HCT116 (cell line): ENCODE measurements around the gene PLCB4. TPM values are rescaled to one million over a fixed set of nuclear protein-coding genes. Genes with fewer than 3 reads are reported as not detected.

ENCODE experiments used
- ATAC-seq: fragments of 200-7000 bp; cut with Tn5 transposase; 2 replicates; pipeline ENCODE4 v1.9.1; 2020; ENCODE audit warnings: mild to moderate bottlenecking, moderate library complexity
- BruUV-seq: library from RNA; stranded (reverse); fragments of 400-500 nt; replicated peaks from 2 replicates; lab custom pipeline; 2021; lab: Mats Ljungman, UMichigan
- CTCF ChIA-PET: fragments of 300-600 bp; sonication (Branson Sonifier 250); formaldehyde crosslinking; loops from one replicate; lab custom pipeline; 2021; ENCODE audit warnings: antibody characterized with exemption; lab: Charles Lee
- POLR2A ChIA-PET: fragments of 300-600, 350-600 bp; sonication (Branson Sonifier 250); formaldehyde crosslinking; loops from one replicate; lab custom pipeline; 2021; ENCODE audit warnings: antibody characterized with exemption; lab: Charles Lee
- RAD21 ChIA-PET, 2 experiments: fragments of 300-600 bp; sonication (Branson Sonifier 250); formaldehyde crosslinking; loops; one replicate each; lab custom pipeline; 2023; ENCODE audit warnings: low total read pairs in 2 of 2; ENCODE audit not compliant: uncharacterized antibody in 2 of 2, unreplicated experiment in 2 of 2, low non-redundant PET in 1 of 2; lab: Charles Lee
- DNase-seq: peaks from one replicate; pipeline ENCODE4 v3.0.0-alpha.2; 2010; ENCODE audit warnings: low read depth, low spot score
- H2AFZ ChIP-seq: fragments of 200-600 bp; shearing (Covaris generic), sonication (generic); 2 replicates; pipeline ENCODE4 v1.6.1; 2017; ENCODE audit warnings: low read depth, mixed run types, mixed read lengths, antibody characterized with exemption, low read length; ENCODE audit not compliant: poor library complexity, severe bottlenecking
- H3K27ac ChIP-seq: 2 replicates; pipeline ENCODE4 v1.5.1; 2012; ENCODE audit warnings: low read depth, low read length
- H3K27me3 ChIP-seq: fragments of 200-600 bp; sonication (generic); 2 replicates; pipeline ENCODE4 v1.6.1; 2016; ENCODE audit warnings: mixed run types, low read length, mixed read lengths; ENCODE audit not compliant: insufficient read depth
- H3K36me3 ChIP-seq, 2 experiments: fragments of 200-500 bp in 1 of 2; fragments of 200-600 bp in 1 of 2; sonication (Bioruptor generic) in 1 of 2; sonication (generic) in 1 of 2; 2 replicates each; pipeline versions ENCODE4 v1.5.1 to v1.6.1; 2014 to 2016; ENCODE audit warnings: low read length in 2 of 2, inconsistent platforms in 1 of 2, mixed read lengths in 1 of 2, mixed run types in 1 of 2; ENCODE audit not compliant: insufficient read depth in 2 of 2, control insufficient read depth in 1 of 2
- H3K4me1 ChIP-seq, 2 experiments: fragments of 200-600 bp in 1 of 2; sonication (generic) in 1 of 2; 2 replicates each; pipeline versions ENCODE4 v1.5.1 to v1.6.1; 2012 to 2017; ENCODE audit warnings: low read length in 2 of 2, inconsistent platforms in 1 of 2, mild to moderate bottlenecking in 1 of 2, mixed read lengths in 1 of 2, mixed run types in 1 of 2, moderate library complexity in 1 of 2; ENCODE audit not compliant: insufficient read depth in 2 of 2, control insufficient read depth in 1 of 2
- H3K4me2 ChIP-seq: fragments of 200-600 bp; sonication (generic); 2 replicates; pipeline ENCODE4 v1.6.1; 2017; ENCODE audit warnings: mixed run types, low read length, mixed read lengths
- H3K4me3 ChIP-seq, 2 experiments: fragments of 200-600 bp in 1 of 2; sonication (generic) in 1 of 2; replicated peaks in 1 of 2; 2 replicates each; pipeline ENCODE4 v1.5.1; 2011 to 2016; ENCODE audit warnings: low read length in 2 of 2, control low read depth in 1 of 2, low read depth in 1 of 2, mild to moderate bottlenecking in 1 of 2, mixed read lengths in 1 of 2, mixed run types in 1 of 2
- H3K79me2 ChIP-seq: fragments of 200-600 bp; sonication (generic); 2 replicates; pipeline ENCODE4 v1.6.1; 2017; ENCODE audit warnings: mild to moderate bottlenecking, mixed run types, low read length, moderate library complexity, mixed read lengths; ENCODE audit not compliant: insufficient read depth
- H3K9ac ChIP-seq: fragments of 200-600 bp; sonication (generic); 2 replicates; pipeline ENCODE4 v1.6.1; 2016; ENCODE audit warnings: low read length, mixed read lengths
- H3K9me2 ChIP-seq: fragments of 200-600 bp; sonication (generic), shearing (Covaris generic); 2 replicates; pipeline ENCODE4 v1.6.1; 2017; ENCODE audit warnings: mixed run types, mild to moderate bottlenecking, moderate library complexity; ENCODE audit not compliant: insufficient read depth
- H3K9me3 ChIP-seq, 2 experiments: fragments of 200-500 bp in 1 of 2; fragments of 200-600 bp in 1 of 2; sonication (Bioruptor generic) in 1 of 2; sonication (generic) in 1 of 2; 2 replicates each; pipeline ENCODE4 v1.6.1; 2014 to 2017; ENCODE audit warnings: low read length in 2 of 2, mixed read lengths in 2 of 2, inconsistent platforms in 1 of 2, low read depth in 1 of 2, mild to moderate bottlenecking in 1 of 2, mixed run types in 1 of 2, moderate library complexity in 1 of 2; ENCODE audit not compliant: control insufficient read depth in 1 of 2, insufficient read depth in 1 of 2
- H4K20me1 ChIP-seq: fragments of 200-600 bp; sonication (generic), shearing (Covaris generic); 2 replicates; pipeline ENCODE4 v1.6.1; 2017; ENCODE audit warnings: mixed run types, mild to moderate bottlenecking, moderate library complexity; ENCODE audit not compliant: insufficient read depth
- CBX3 ChIP-seq: IDR thresholded peaks from 2 replicates; pipeline ENCODE4 v1.6.1; 2012; ENCODE audit warnings: low read depth
- CEBPB ChIP-seq: IDR thresholded peaks from 2 replicates; pipeline ENCODE4 v1.6.1; 2012; ENCODE audit warnings: low read depth
- EGR1 ChIP-seq: IDR thresholded peaks from 2 replicates; pipeline ENCODE4 v1.6.1; 2012; ENCODE audit warnings: low read depth
- EZH2phosphoT487 ChIP-seq: fragments of 200-600 bp; IDR thresholded peaks from 2 replicates; pipeline ENCODE4 v1.6.1; 2018; ENCODE audit warnings: antibody characterized with exemption, borderline replicate concordance
- JUND ChIP-seq: IDR thresholded peaks from 2 replicates; pipeline ENCODE4 v1.6.1; 2012
- POLR2AphosphoS5 ChIP-seq: IDR thresholded peaks from 2 replicates; pipeline ENCODE4 v1.6.1; 2011; ENCODE audit warnings: mild to moderate bottlenecking, low read depth, low read length, moderate library complexity
- TCF7L2 ChIP-seq: IDR thresholded peaks from 2 replicates; pipeline ENCODE4 v1.7.0; 2011; ENCODE audit warnings: borderline replicate concordance, inconsistent platforms; ENCODE audit not compliant: insufficient read depth, insufficient read length; ENCODE audit errors: extremely low read depth
- intact Hi-C: fragments of 100-400 bp; cut with micrococcal nuclease; formaldehyde crosslinking; loops from 2 replicates; pipeline ENCODE4 v1.10.0; 2022
- total RNA-seq: library from RNA; stranded (reverse); gene quantifications from one replicate; pipeline ENCODE4 v1.2.1, GENCODE V29; 2021; ENCODE audit not compliant: unreplicated experiment
- TF ChIP-seq, protein P1 (sequence below): IDR thresholded peaks from 2 replicates; pipeline ENCODE4 v1.6.1; 2012; ENCODE audit warnings: low read depth

Gene PLCB4
- total RNA-seq, 1 experiment from 2014 or later, result 2.5 TPM

DNA sequence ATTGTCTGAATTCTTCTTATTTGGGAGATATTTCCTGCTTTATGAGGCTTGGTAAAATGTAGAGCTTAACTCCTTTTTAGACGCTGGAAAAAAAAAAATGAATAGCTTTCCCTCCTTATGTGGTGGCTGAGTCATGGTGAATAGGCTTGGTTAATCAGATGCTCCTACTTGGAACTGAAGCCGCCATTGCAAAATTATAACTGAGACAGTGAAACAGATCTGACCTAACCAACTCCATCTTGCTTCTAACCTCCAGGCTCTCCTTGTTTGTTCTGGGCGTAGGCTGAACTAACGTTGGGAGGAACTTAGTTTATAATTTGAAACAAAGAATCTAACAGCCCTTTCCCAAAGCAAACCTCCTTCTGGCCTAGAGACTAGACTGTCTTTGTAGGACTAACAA, 43.2 kb upstream of the PLCB4 start (continued):
- TF ChIP-seq, protein P1, sequence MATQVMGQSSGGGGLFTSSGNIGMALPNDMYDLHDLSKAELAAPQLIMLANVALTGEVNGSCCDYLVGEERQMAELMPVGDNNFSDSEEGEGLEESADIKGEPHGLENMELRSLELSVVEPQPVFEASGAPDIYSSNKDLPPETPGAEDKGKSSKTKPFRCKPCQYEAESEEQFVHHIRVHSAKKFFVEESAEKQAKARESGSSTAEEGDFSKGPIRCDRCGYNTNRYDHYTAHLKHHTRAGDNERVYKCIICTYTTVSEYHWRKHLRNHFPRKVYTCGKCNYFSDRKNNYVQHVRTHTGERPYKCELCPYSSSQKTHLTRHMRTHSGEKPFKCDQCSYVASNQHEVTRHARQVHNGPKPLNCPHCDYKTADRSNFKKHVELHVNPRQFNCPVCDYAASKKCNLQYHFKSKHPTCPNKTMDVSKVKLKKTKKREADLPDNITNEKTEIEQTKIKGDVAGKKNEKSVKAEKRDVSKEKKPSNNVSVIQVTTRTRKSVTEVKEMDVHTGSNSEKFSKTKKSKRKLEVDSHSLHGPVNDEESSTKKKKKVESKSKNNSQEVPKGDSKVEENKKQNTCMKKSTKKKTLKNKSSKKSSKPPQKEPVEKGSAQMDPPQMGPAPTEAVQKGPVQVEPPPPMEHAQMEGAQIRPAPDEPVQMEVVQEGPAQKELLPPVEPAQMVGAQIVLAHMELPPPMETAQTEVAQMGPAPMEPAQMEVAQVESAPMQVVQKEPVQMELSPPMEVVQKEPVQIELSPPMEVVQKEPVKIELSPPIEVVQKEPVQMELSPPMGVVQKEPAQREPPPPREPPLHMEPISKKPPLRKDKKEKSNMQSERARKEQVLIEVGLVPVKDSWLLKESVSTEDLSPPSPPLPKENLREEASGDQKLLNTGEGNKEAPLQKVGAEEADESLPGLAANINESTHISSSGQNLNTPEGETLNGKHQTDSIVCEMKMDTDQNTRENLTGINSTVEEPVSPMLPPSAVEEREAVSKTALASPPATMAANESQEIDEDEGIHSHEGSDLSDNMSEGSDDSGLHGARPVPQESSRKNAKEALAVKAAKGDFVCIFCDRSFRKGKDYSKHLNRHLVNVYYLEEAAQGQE, result no peak
- TF ChIP-seq, all 23 proteins: peak for 0

- Histone ChIP-seq H3K4me2 (no peak overlapping the region), H3K4me3 (no peak overlapping the region), H2AFZ (no peak overlapping the region), H3K27me3 (no peaks in the 10 kb centered on the region), H3K4me1 (no peaks in the 10 kb centered on the region), H3K9me3 (no peaks in the 10 kb centered on the region), H3K79me2 (no peaks in the 10 kb centered on the region), H3K27ac (no peak overlapping the region), H3K9ac (no peak overlapping the region), H3K9me2 (no peaks in the 10 kb centered on the region), H3K36me3 (no peaks in the 10 kb centered on the region), H4K20me1 (no peaks in the 10 kb centered on the region)
- POLR2A ChIA-PET, result no interaction called here
- RAD21 ChIA-PET, result no interaction called here
- DNase-seq (no peak), ATAC-seq (no peak)
- no TSS peak for BruUV-seq
- TF ChIP-seq EZH2phosphoT487, result no peak
- no peak for TF ChIP-seq TCF7L2
- TF ChIP-seq EGR1, result no peak
- TF ChIP-seq POLR2AphosphoS5, result no peak
- no peak for TF ChIP-seq CEBPB
- no peak for TF ChIP-seq JUND
- TF ChIP-seq CBX3, result no peak
- CTCF ChIA-PET, result no interaction called here
- intact Hi-C loops, result no loop called here
Measured at GRCh38 chr20:9027626-9028025, 41.3 kb upstream of the PLCB4 start.
